ENCODE measurements around the gene CDON.

GRCh38 chr11:125987066-125987641, 75.5 kb downstream of the CDON start:
- TF ChIP-seq CTCF (IDR thresholded peaks at IDR 0.05) (no peak), EZH2 (IDR thresholded peaks at IDR 0.05) (no peak), EZH2phosphoT487 (IDR thresholded peaks at IDR 0.05) (no peak)
